Measurements from ENCODE around the gene YWHAE. TPM values are rescaled to one million over a fixed set of nuclear protein-coding genes. Genes with fewer than 3 reads are reported as not detected.
"Not testable (repeated sequence)": the region's sequence is repeated elsewhere in the genome, so short reads cannot be mapped to it uniquely, and the experiment has no call there.

The YWHAE gene
- total RNA-seq, 1 experiment from 2014 or later, result 591 TPM

GRCh38 chr17:1329745-1330343 lies 70.2 kb downstream of the YWHAE start:
- DNase-seq (ENCODE audit: low read depth), result no peak

- DNase-seq (ENCODE audit: low read depth), result no peak
These were observed 71.6 kb downstream of the YWHAE start for GRCh38 chr17:1328437-1328836.

GRCh38 chr17:1325766-1326165 lies 74.3 kb downstream of the YWHAE start:
- no peak for DNase-seq (ENCODE audit: low read depth)

- DNase-seq (ENCODE audit: low read depth), result no peak
These were observed 75.7 kb downstream of the YWHAE start for GRCh38 chr17:1324201-1324771.

GRCh38 chr17:1323336-1323735 lies 76.7 kb downstream of the YWHAE start:
- DNase-seq (ENCODE audit: low read depth), result no peak

GRCh38 chr17:1322480-1322879 lies 77.5 kb downstream of the YWHAE start:
- no peak for DNase-seq (ENCODE audit: low read depth)

- no peak for DNase-seq (ENCODE audit: low read depth)
These were observed 78.0 kb downstream of the YWHAE start for GRCh38 chr17:1322014-1322428.

- no peak for DNase-seq (ENCODE audit: low read depth)
These were observed 84.1 kb downstream of the YWHAE start for GRCh38 chr17:1315891-1316403.

- DNase-seq (ENCODE audit: low read depth), result no peak
These were observed 84.6 kb downstream of the YWHAE start for GRCh38 chr17:1315409-1315808.

- DNase-seq (ENCODE audit: low read depth), result no peak
These were observed 86.6 kb downstream of the YWHAE start for GRCh38 chr17:1313270-1314005.

GRCh38 chr17:1312261-1312870 lies 87.7 kb downstream of the YWHAE start:
- DNase-seq (ENCODE audit: low read depth), result no peak

GRCh38 chr17:1307829-1308228 lies 92.2 kb downstream of the YWHAE start:
- DNase-seq (ENCODE audit: low read depth), result not testable (repeated sequence)

- no peak for DNase-seq (ENCODE audit: low read depth)
These were observed 95.0 kb downstream of the YWHAE start for GRCh38 chr17:1304962-1305563.

- DNase-seq (ENCODE audit: low read depth), result no peak
These were observed 95.5 kb downstream of the YWHAE start for GRCh38 chr17:1304522-1304921.

GRCh38 chr17:1302761-1303160 lies 97.3 kb downstream of the YWHAE start:
- DNase-seq (ENCODE audit: low read depth), result no peak

GRCh38 chr17:1301546-1301945 lies 98.5 kb downstream of the YWHAE start:
- DNase-seq (ENCODE audit: low read depth), result no peak

- no peak for DNase-seq (ENCODE audit: low read depth)
These were observed 99.6 kb downstream of the YWHAE start for GRCh38 chr17:1300371-1300905.

GRCh38 chr17:1299552-1300370 lies 100.3 kb downstream of the YWHAE start:
- no peak for DNase-seq (ENCODE audit: low read depth)

GRCh38 chr17:1298606-1299005 lies 101.4 kb downstream of the YWHAE start:
- no peak for DNase-seq (ENCODE audit: low read depth)
